Measurements from ENCODE around the gene UBR4. TPM values are rescaled to one million over a fixed set of nuclear protein-coding genes. Genes with fewer than 3 reads are reported as not detected.
A peak's percentile ranks its signal among the peaks of the same experiment; 100 is the strongest.

Gene UBR4
- total RNA-seq, 1 donor from 2014 or later: 223 TPM

GRCh38 chr1:19177811-19178210 lies 32.3 kb downstream of the UBR4 start:
- TF ChIP-seq, protein P1, sequence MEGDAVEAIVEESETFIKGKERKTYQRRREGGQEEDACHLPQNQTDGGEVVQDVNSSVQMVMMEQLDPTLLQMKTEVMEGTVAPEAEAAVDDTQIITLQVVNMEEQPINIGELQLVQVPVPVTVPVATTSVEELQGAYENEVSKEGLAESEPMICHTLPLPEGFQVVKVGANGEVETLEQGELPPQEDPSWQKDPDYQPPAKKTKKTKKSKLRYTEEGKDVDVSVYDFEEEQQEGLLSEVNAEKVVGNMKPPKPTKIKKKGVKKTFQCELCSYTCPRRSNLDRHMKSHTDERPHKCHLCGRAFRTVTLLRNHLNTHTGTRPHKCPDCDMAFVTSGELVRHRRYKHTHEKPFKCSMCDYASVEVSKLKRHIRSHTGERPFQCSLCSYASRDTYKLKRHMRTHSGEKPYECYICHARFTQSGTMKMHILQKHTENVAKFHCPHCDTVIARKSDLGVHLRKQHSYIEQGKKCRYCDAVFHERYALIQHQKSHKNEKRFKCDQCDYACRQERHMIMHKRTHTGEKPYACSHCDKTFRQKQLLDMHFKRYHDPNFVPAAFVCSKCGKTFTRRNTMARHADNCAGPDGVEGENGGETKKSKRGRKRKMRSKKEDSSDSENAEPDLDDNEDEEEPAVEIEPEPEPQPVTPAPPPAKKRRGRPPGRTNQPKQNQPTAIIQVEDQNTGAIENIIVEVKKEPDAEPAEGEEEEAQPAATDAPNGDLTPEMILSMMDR (IDR thresholded peaks at IDR 0.05; ENCODE audit: unreplicated experiment): no peak
- DNase-seq (ENCODE audit: low spot score): no peak
- Mint-ChIP-seq H3K27me3 (ENCODE audit: unreplicated experiment) (peaks cover 6% of the 10 kb centered on the region), H3K27ac (ENCODE audit: unreplicated experiment) (no peak overlapping the region), H3K9me3 (ENCODE audit: unreplicated experiment) (no peaks in the 10 kb centered on the region), H3K4me1 (ENCODE audit: unreplicated experiment) (peaks cover 16% of the 10 kb centered on the region), H3K4me3 (ENCODE audit: unreplicated experiment) (no peak overlapping the region), H3K36me3 (ENCODE audit: low read depth, unreplicated experiment) (peaks cover 51% of the 10 kb centered on the region)

DNA sequence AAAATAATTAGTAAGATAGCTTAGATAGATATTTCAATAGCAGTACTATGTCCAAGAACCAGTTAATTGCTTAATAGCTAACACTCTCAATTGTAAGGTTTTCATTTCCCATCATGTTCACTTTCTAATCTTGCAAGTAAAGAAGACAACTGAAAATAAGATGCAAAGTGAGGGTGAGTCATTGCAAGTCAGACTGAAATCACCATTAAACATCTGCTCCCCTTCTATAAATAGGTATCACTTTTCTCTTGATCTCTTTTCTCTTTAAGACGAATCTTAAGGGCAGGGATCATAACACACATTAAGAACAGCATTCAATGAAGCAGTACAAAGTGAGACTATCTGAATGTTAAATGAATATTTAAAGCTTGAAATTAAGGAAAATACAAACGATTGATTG lies 40.4 kb downstream of the UBR4 start:
- TF ChIP-seq, protein P1 (IDR thresholded peaks at IDR 0.05; ENCODE audit: unreplicated experiment): no peak
- peaks cover 14% of the 10 kb centered on the region for H3K4me1 Mint-ChIP-seq (ENCODE audit: unreplicated experiment)
- no peak overlapping the region for H3K27ac Mint-ChIP-seq (ENCODE audit: unreplicated experiment)
- no peaks in the 10 kb centered on the region for H3K27me3 Mint-ChIP-seq (ENCODE audit: unreplicated experiment)
- H3K9me3 Mint-ChIP-seq (ENCODE audit: unreplicated experiment): no peaks in the 10 kb centered on the region
- DNase-seq (ENCODE audit: low spot score): no peak
- peaks cover 74% of the 10 kb centered on the region for H3K36me3 Mint-ChIP-seq (ENCODE audit: low read depth, unreplicated experiment)
- H3K4me3 Mint-ChIP-seq (ENCODE audit: unreplicated experiment): no peak overlapping the region

GRCh38 chr1:19167140-19167539 lies 42.9 kb downstream of the UBR4 start:
- DNase-seq (ENCODE audit: low spot score): no peak
- Mint-ChIP-seq H3K4me3 (ENCODE audit: unreplicated experiment) (no peak overlapping the region), H3K9me3 (ENCODE audit: unreplicated experiment) (no peaks in the 10 kb centered on the region), H3K27me3 (ENCODE audit: unreplicated experiment) (no peaks in the 10 kb centered on the region), H3K4me1 (ENCODE audit: unreplicated experiment) (peaks cover 15% of the 10 kb centered on the region), H3K27ac (ENCODE audit: unreplicated experiment) (no peak overlapping the region), H3K36me3 (ENCODE audit: low read depth, unreplicated experiment) (peaks cover 80% of the 10 kb centered on the region)
- TF ChIP-seq, protein P1 (IDR thresholded peaks at IDR 0.05; ENCODE audit: unreplicated experiment): no peak

GRCh38 chr1:19166066-19166465 lies 44.0 kb downstream of the UBR4 start:
- TF ChIP-seq, protein P1 (IDR thresholded peaks at IDR 0.05; ENCODE audit: unreplicated experiment): no peak
- no peak for DNase-seq (ENCODE audit: low spot score)
- peaks cover 81% of the 10 kb centered on the region for H3K36me3 Mint-ChIP-seq (ENCODE audit: low read depth, unreplicated experiment)
- H3K4me3 Mint-ChIP-seq (ENCODE audit: unreplicated experiment): no peak overlapping the region
- peaks cover 15% of the 10 kb centered on the region for H3K4me1 Mint-ChIP-seq (ENCODE audit: unreplicated experiment)
- no peaks in the 10 kb centered on the region for H3K9me3 Mint-ChIP-seq (ENCODE audit: unreplicated experiment)
- H3K27me3 Mint-ChIP-seq (ENCODE audit: unreplicated experiment): no peaks in the 10 kb centered on the region
- peak overlapping the region; percentile 65 for H3K27ac Mint-ChIP-seq (ENCODE audit: unreplicated experiment)

DNA sequence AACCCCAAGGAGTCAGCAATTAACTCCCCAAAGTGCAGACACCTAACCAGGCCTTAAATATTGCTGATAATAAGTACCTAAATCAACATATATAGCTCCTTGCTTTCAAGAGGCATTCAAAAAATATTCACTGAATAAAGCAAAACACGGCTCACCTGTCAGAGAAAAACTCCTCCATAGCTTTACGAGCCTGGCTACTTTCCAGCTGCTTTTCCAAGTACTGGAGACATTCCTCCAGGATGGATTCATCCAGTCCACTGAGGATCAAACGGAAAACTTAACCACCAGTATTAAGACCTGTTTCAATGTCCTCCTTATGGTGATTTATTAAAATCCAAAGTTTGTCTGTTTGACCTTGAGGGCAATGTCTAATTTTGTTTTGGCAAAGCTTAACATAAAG lies 44.6 kb downstream of the UBR4 start:
- H3K27me3 Mint-ChIP-seq (ENCODE audit: unreplicated experiment): no peaks in the 10 kb centered on the region
- no peak for DNase-seq (ENCODE audit: low spot score)
- H3K27ac Mint-ChIP-seq (ENCODE audit: unreplicated experiment): peak overlapping the region; percentile 93
- TF ChIP-seq, protein P1 (IDR thresholded peaks at IDR 0.05; ENCODE audit: unreplicated experiment): no peak
- peaks cover 15% of the 10 kb centered on the region for H3K4me1 Mint-ChIP-seq (ENCODE audit: unreplicated experiment)
- H3K4me3 Mint-ChIP-seq (ENCODE audit: unreplicated experiment): peak overlapping the region; percentile 76
- H3K36me3 Mint-ChIP-seq (ENCODE audit: low read depth, unreplicated experiment): peaks cover 79% of the 10 kb centered on the region
- no peaks in the 10 kb centered on the region for H3K9me3 Mint-ChIP-seq (ENCODE audit: unreplicated experiment)

Data from endothelial cell (in vitro differentiated cells).